GM19043 (cell line): ENCODE results near the gene ZNRF3.

ENCODE experiments used
- ATAC-seq: cut with Tn5 transposase; IDR thresholded peaks from one replicate; pipeline ENCODE4 v1.9.1; 2021; ENCODE audit warnings: low read depth; ENCODE audit not compliant: unreplicated experiment

ZNRF3 gene

GRCh38 chr22:29105468-29105867 lies 222.1 kb downstream of the ZNRF3 start:
- ATAC-seq: no peak

- ATAC-seq: no peak
These were observed 223.5 kb downstream of the ZNRF3 start for GRCh38 chr22:29106839-29107238.
